ENCODE measurements around the gene EPG5.

DNA sequence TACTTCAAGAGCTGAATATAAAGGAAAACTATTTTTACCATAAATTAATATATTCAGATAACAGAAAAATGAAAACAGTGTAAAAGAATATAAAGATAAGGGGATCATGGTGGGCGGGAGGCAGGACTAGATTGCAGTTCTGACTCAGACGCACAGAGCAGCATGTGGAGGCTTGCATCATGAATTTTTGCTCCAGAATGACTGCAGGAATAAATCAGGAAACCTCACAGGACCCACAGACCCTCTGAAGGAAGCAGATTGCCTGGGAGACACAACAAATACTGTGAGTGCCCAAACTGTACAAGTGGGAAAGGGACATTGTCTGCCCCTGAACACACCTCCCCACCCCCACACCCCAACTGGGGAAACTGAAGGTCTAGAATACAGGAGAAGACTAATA is 160.9 kb downstream of the EPG5 start:
- TF ChIP-seq, protein P1, sequence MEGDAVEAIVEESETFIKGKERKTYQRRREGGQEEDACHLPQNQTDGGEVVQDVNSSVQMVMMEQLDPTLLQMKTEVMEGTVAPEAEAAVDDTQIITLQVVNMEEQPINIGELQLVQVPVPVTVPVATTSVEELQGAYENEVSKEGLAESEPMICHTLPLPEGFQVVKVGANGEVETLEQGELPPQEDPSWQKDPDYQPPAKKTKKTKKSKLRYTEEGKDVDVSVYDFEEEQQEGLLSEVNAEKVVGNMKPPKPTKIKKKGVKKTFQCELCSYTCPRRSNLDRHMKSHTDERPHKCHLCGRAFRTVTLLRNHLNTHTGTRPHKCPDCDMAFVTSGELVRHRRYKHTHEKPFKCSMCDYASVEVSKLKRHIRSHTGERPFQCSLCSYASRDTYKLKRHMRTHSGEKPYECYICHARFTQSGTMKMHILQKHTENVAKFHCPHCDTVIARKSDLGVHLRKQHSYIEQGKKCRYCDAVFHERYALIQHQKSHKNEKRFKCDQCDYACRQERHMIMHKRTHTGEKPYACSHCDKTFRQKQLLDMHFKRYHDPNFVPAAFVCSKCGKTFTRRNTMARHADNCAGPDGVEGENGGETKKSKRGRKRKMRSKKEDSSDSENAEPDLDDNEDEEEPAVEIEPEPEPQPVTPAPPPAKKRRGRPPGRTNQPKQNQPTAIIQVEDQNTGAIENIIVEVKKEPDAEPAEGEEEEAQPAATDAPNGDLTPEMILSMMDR (IDR thresholded peaks at IDR 0.05; ENCODE audit: poor library complexity, severe bottlenecking): no peak
- TF ChIP-seq REST (IDR thresholded peaks at IDR 0.05; ENCODE audit: borderline replicate concordance) (no peak), TAF1 (IDR thresholded peaks at IDR 0.05; ENCODE audit: low read depth) (no peak), MXI1 (conservative IDR thresholded peaks at IDR 0.05; ENCODE audit: poor library complexity, severe bottlenecking) (no peak), POLR2AphosphoS5 (IDR thresholded peaks at IDR 0.05) (no peak)
